ENCODE measurements around the gene PSMD14.

GRCh38 chr2:161353543-161353942, 45.3 kb downstream of the PSMD14 start:
- TF ChIP-seq CTCF (IDR thresholded peaks at IDR 0.05) (no peak), POLR2AphosphoS5 (IDR thresholded peaks at IDR 0.05; ENCODE audit: low read depth, low read length) (no peak), SIN3A (IDR thresholded peaks at IDR 0.05; ENCODE audit: borderline replicate concordance, insufficient read depth, low read depth, low read length) (no peak)
- TF ChIP-seq, protein P1, sequence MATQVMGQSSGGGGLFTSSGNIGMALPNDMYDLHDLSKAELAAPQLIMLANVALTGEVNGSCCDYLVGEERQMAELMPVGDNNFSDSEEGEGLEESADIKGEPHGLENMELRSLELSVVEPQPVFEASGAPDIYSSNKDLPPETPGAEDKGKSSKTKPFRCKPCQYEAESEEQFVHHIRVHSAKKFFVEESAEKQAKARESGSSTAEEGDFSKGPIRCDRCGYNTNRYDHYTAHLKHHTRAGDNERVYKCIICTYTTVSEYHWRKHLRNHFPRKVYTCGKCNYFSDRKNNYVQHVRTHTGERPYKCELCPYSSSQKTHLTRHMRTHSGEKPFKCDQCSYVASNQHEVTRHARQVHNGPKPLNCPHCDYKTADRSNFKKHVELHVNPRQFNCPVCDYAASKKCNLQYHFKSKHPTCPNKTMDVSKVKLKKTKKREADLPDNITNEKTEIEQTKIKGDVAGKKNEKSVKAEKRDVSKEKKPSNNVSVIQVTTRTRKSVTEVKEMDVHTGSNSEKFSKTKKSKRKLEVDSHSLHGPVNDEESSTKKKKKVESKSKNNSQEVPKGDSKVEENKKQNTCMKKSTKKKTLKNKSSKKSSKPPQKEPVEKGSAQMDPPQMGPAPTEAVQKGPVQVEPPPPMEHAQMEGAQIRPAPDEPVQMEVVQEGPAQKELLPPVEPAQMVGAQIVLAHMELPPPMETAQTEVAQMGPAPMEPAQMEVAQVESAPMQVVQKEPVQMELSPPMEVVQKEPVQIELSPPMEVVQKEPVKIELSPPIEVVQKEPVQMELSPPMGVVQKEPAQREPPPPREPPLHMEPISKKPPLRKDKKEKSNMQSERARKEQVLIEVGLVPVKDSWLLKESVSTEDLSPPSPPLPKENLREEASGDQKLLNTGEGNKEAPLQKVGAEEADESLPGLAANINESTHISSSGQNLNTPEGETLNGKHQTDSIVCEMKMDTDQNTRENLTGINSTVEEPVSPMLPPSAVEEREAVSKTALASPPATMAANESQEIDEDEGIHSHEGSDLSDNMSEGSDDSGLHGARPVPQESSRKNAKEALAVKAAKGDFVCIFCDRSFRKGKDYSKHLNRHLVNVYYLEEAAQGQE (IDR thresholded peaks at IDR 0.05; ENCODE audit: insufficient read depth in 1 of 2, low read depth in 2 of 2, low read length in 1 of 2) = no peak

All from Panc1 (cell line).